CD4-positive, alpha-beta memory T cell (primary cell): ENCODE results near the gene CARD11. TPM values are rescaled to one million over a fixed set of nuclear protein-coding genes. Genes with fewer than 3 reads are reported as not detected.
"Not testable (repeated sequence)": the region's sequence is repeated elsewhere in the genome, so short reads cannot be mapped to it uniquely, and the experiment has no call there.

Source experiments
- CTCF ChIA-PET: fragments of 350-600 bp; sonication (Branson Sonifier 250); formaldehyde crosslinking; loops from one replicate; lab custom pipeline; 2021; ENCODE audit warnings: inconsistent platforms; ENCODE audit not compliant: partially characterized antibody; lab: Charles Lee
- POLR2A ChIA-PET: fragments of 350-600 bp; sonication (Branson Sonifier 250); formaldehyde crosslinking; loops from one replicate; lab custom pipeline; 2021; ENCODE audit not compliant: partially characterized antibody; lab: Charles Lee
- DNase-seq, 5 donors: peaks; one replicate each; pipeline versions ENCODE4 v3.0.0 to v3.0.0-alpha.2; 2020 to 2022; ENCODE audit warnings: mixed read lengths in 1 of 5
- H3K27ac ChIP-seq: one replicate; pipeline ENCODE4 v1.7.0; 2013; ENCODE audit warnings: low read depth, low read length
- H3K27me3 ChIP-seq: 2 replicates; pipeline ENCODE4 v1.7.0; 2013; ENCODE audit warnings: mild to moderate bottlenecking, low read length, moderate library complexity; ENCODE audit not compliant: insufficient read depth
- H3K36me3 ChIP-seq: 2 replicates; pipeline ENCODE4 v1.7.0; 2013; ENCODE audit warnings: mild to moderate bottlenecking, low read length, moderate library complexity; ENCODE audit not compliant: insufficient read depth
- H3K4me1 ChIP-seq: 2 replicates; pipeline ENCODE4 v1.7.0; 2013; ENCODE audit warnings: mild to moderate bottlenecking, low read length, moderate library complexity; ENCODE audit not compliant: insufficient read depth
- H3K4me3 ChIP-seq, 2 donors: one replicate each; pipeline ENCODE4 v1.7.0; 2013; ENCODE audit warnings: low read length in 2 of 2, mild to moderate bottlenecking in 1 of 2
- H3K9me3 ChIP-seq, 2 donors: one replicate each; pipeline ENCODE4 v1.7.0; 2013; ENCODE audit warnings: low read length in 2 of 2, control low read depth in 1 of 2; ENCODE audit not compliant: control insufficient read depth in 1 of 2
- H3K27ac Mint-ChIP-seq, 7 donors: one replicate each; pipeline ENCODE4 v1.8.0; 2020 to 2021; ENCODE audit warnings: mixed read lengths in 7 of 7, mild to moderate bottlenecking in 6 of 7, inconsistent platforms in 3 of 7, moderate library complexity in 3 of 7
- H3K27me3 Mint-ChIP-seq, 2 donors: one replicate each; pipeline ENCODE4 v1.8.0; 2020 to 2021; ENCODE audit warnings: mixed read lengths in 2 of 2
- H3K36me3 Mint-ChIP-seq, 2 donors: one replicate each; pipeline ENCODE4 v1.8.0; 2020 to 2021; ENCODE audit warnings: mixed read lengths in 2 of 2, inconsistent platforms in 1 of 2, mild to moderate bottlenecking in 1 of 2
- H3K4me1 Mint-ChIP-seq, 4 donors: one replicate each; pipeline ENCODE4 v1.8.0; 2020 to 2021; ENCODE audit warnings: mixed read lengths in 4 of 4, mild to moderate bottlenecking in 1 of 4
- H3K4me3 Mint-ChIP-seq, 8 donors: one replicate each; pipeline ENCODE4 v1.8.0; 2020 to 2021; ENCODE audit warnings: mixed read lengths in 8 of 8, mild to moderate bottlenecking in 7 of 8, moderate library complexity in 6 of 8, inconsistent platforms in 3 of 8
- H3K9me3 Mint-ChIP-seq, 8 donors: one replicate each; pipeline ENCODE4 v1.8.0; 2020 to 2021; ENCODE audit warnings: mixed read lengths in 8 of 8, mild to moderate bottlenecking in 5 of 8, inconsistent platforms in 3 of 8, moderate library complexity in 1 of 8
- intact Hi-C: fragments of 100-400 bp; cut with micrococcal nuclease; formaldehyde crosslinking; loops from one replicate; pipeline ENCODE4 v1.15.1; 2023
- polyA plus RNA-seq, 2 donors: library from polyadenylated mRNA; unstranded; fragments of 300-500 nt; fragmentation: Illumina TruSeq; gene quantifications; one replicate each; pipeline ENCODE4 v1.2.3, GENCODE V29; 2021
- total RNA-seq, 2 experiments: library from RNA; stranded (reverse); gene quantifications; one replicate each; pipeline ENCODE4 v1.2.3, GENCODE V29; 2021

CARD11 gene
- total and polyA plus RNA-seq, 4 experiments from 2014 or later, result 4.9 to 136 (median 85.3) TPM

DNA sequence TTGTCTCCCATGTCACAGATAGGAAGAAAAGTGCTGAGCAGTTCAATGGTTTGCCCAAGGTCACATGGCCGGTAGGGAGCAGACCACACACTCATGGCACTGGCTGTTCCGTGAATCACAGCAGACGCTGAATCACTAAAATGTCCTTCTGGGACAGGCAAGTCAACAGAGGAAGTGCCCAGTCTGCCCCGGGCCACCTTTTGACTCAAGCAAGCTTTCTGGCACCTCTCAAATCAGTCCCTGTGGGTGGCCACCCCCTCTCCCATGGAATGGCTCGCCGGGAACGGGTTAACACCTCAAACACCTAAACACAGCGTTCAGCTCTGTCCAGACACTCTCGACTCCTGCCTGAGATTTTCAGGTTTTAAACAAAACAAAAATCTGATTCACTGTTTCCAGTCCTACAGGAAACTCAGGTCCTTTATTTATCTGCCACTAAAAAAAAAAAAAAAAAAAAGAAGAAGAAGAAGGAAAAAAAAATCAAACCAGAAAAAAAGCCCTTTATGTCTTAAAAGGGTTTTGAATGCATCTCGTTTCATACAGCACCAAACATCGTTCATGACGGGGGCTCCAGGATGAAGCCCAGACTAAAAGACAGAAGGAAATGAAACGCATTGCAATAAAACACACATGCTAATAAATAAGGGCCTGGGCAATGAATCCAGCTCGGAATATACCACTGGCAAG, 15.5 kb downstream of the CARD11 start:
- peak in 1 of 5 donors; percentile 48 for DNase-seq
- intact Hi-C loops, result loop anchor here (10.0 kb wide), 1 partner anchor 73 kb away; no protein-coding TSS in a partner anchor
- Histone ChIP-seq H3K27me3 (no peaks in the 10 kb centered on the region), H3K36me3 (peaks cover 7% of the 10 kb centered on the region), H3K4me3 (no peak overlapping the region), H3K4me1 (peaks cover 25% of the 10 kb centered on the region), H3K27ac (no peak overlapping the region), H3K9me3 (no peaks in the 10 kb centered on the region)
- CTCF ChIA-PET, result interaction anchor here (0.6 to 1.1 kb wide), 2 partner anchors 13 to 38 kb away, joined by 3 to 5 read pairs; no protein-coding TSS in a partner anchor
- H3K9me3 Mint-ChIP-seq, result peaks cover 0 to 21% (median 12%) of the 10 kb centered on the region in 8 donors
- peaks cover 35 to 76% (median 57%) of the 10 kb centered on the region in 4 donors for H3K4me1 Mint-ChIP-seq
- POLR2A ChIA-PET, result interaction anchor here (0.7 to 1.8 kb wide), 3 partner anchors 13 to 48 kb away, joined by 4 read pairs; no protein-coding TSS in a partner anchor
- peaks cover 61 to 75% of the 10 kb centered on the region in 2 donors for H3K36me3 Mint-ChIP-seq
- peak overlapping the region; percentile 42 to 88 (median 80) for H3K27ac Mint-ChIP-seq
- no peaks in the 10 kb centered on the region for H3K27me3 Mint-ChIP-seq
- H3K4me3 Mint-ChIP-seq, result peak overlapping the region in 7 of 8 donors; percentile 36 to 79 (median 54)

- peak overlapping the region; percentile 42 to 88 (median 72) for H3K27ac Mint-ChIP-seq
- POLR2A ChIA-PET, result no interaction called here
- peaks cover 0 to 22% (median 13%) of the 10 kb centered on the region in 8 donors for H3K9me3 Mint-ChIP-seq
- no peaks in the 10 kb centered on the region for H3K9me3 ChIP-seq
- no peak overlapping the region for H3K27ac ChIP-seq
- H3K27me3 ChIP-seq, result no peaks in the 10 kb centered on the region
- intact Hi-C loops, result loop anchor here (10.0 kb wide), 1 partner anchor 72 kb away; no protein-coding TSS in a partner anchor
- CTCF ChIA-PET, result interaction anchor here (0.6 to 1.1 kb wide), 3 partner anchors 14 to 162 kb away, joined by 3 to 5 read pairs (median 3); no protein-coding TSS in a partner anchor
- peaks cover 35 to 69% (median 54%) of the 10 kb centered on the region in 4 donors for H3K4me1 Mint-ChIP-seq
- no peaks in the 10 kb centered on the region for H3K27me3 Mint-ChIP-seq
- peaks cover 24% of the 10 kb centered on the region for H3K4me1 ChIP-seq
- peak overlapping the region in 3 of 8 donors; percentile 41 to 78 (median 73) for H3K4me3 Mint-ChIP-seq
- no peak overlapping the region for H3K4me3 ChIP-seq
- H3K36me3 ChIP-seq, result peaks cover 7% of the 10 kb centered on the region
- no peak for DNase-seq
- peaks cover 63 to 73% of the 10 kb centered on the region in 2 donors for H3K36me3 Mint-ChIP-seq
Measured at GRCh38 chr7:3027005-3027845, 16.4 kb downstream of the CARD11 start.

GRCh38 chr7:3025616-3026015, 18.1 kb downstream of the CARD11 start:
- Mint-ChIP-seq H3K27ac (peak overlapping the region in 3 of 7 donors; percentile 21 to 63 (median 56)), H3K36me3 (peaks cover 70 to 77% of the 10 kb centered on the region in 2 donors), H3K4me1 (peaks cover 34 to 69% (median 52%) of the 10 kb centered on the region in 4 donors), H3K9me3 (peaks cover under 1 to 38% (median 26%) of the 10 kb centered on the region in 8 donors), H3K4me3 (no peak overlapping the region), H3K27me3 (no peaks in the 10 kb centered on the region)
- Histone ChIP-seq H3K27ac (no peak overlapping the region), H3K4me1 (peaks cover 24% of the 10 kb centered on the region), H3K9me3 (no peaks in the 10 kb centered on the region), H3K27me3 (no peaks in the 10 kb centered on the region), H3K36me3 (no peaks in the 10 kb centered on the region), H3K4me3 (no peak overlapping the region)
- no peak for DNase-seq
- intact Hi-C loops, result loop anchor here (10.0 kb wide), 1 partner anchor 71 kb away; no protein-coding TSS in a partner anchor
- ChIA-PET CTCF (no interaction called here), POLR2A (no interaction called here)

DNA sequence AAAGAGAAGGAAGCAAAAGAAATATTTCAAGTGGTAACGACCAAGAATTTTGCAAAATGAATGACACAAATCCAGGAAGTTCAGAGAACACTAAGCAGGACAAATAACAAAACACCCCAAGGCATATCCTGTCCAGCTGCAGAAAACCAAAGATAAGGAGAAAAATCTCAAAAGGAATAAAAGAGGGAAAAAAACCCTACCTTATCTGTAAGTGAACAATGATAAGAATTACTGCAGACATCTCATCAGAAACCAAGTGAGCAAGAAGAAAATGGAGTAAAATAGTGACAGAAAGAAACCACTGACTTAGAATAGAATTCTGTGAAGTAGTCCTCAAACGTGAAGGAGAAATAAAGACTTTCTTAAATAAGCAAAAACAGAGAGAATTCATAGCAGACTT, 21.8 kb downstream of the CARD11 start:
- DNase-seq, result no peak
- Histone ChIP-seq H3K27me3 (no peaks in the 10 kb centered on the region), H3K36me3 (peaks cover 18% of the 10 kb centered on the region), H3K9me3 (no peaks in the 10 kb centered on the region), H3K27ac (no peak overlapping the region), H3K4me1 (no peaks in the 10 kb centered on the region), H3K4me3 (no peak overlapping the region)
- ChIA-PET CTCF (no interaction called here), POLR2A (interaction anchor here (0.5 to 1.1 kb wide), 2 partner anchors 43 to 45 kb away, joined by 3 read pairs; no protein-coding TSS in a partner anchor)
- Mint-ChIP-seq H3K27me3 (no peaks in the 10 kb centered on the region), H3K4me3 (peak overlapping the region in 1 of 8 donors; percentile 33), H3K27ac (peak overlapping the region in 2 of 7 donors; percentile 24 to 76), H3K9me3 (peaks cover 4 to 44% (median 32%) of the 10 kb centered on the region in 8 donors), H3K36me3 (peaks cover 73% of the 10 kb centered on the region in 2 donors), H3K4me1 (peaks cover 18 to 55% (median 38%) of the 10 kb centered on the region in 4 donors)
- intact Hi-C loops, result loop anchor here (10.0 kb wide), 1 partner anchor 67 kb away; no protein-coding TSS in a partner anchor

DNA sequence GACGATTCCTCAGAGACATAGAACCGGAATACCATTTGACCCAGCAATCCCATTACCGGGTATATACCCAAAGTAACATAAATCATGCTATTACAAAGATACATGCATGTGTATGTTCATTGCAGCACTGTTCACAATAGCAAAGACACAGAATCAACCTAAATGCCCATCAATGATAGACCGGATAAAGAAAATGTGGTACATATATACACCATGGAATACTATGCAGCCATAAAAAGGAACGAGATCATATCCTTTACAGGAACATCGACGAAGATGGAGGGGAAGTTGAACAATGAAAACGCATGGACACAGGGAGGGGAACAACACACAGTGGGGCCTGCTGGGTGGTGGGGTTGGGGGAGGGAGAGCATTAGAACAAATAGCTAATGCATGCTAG, 22.4 kb downstream of the CARD11 start:
- H3K27me3 Mint-ChIP-seq, H3K4me3 ChIP-seq, H3K9me3 ChIP-seq, H3K4me1 ChIP-seq, H3K27ac ChIP-seq, CTCF ChIA-PET, DNase-seq, H3K27me3 ChIP-seq: not testable (repeated sequence)
- POLR2A ChIA-PET, result interaction anchor here (0.8 kb wide), 1 partner anchor 18 kb away, joined by 3 read pairs; no protein-coding TSS in a partner anchor
- Mint-ChIP-seq H3K36me3 (peaks cover 74 to 75% of the 10 kb centered on the region in 2 donors), H3K9me3 (peaks cover 4 to 43% (median 31%) of the 10 kb centered on the region in 8 donors), H3K4me3 (peak overlapping the region in 1 of 8 donors; percentile 13), H3K27ac (peak overlapping the region in 3 of 7 donors; percentile 33 to 42 (median 36)), H3K4me1 (peaks cover 19 to 57% (median 39%) of the 10 kb centered on the region in 4 donors)
- H3K36me3 ChIP-seq, result peaks cover 18% of the 10 kb centered on the region
- intact Hi-C loops, result loop anchor here (10.0 kb wide), 1 partner anchor 66 kb away; no protein-coding TSS in a partner anchor

GRCh38 chr7:3020416-3020815, 23.3 kb downstream of the CARD11 start:
- H3K4me1 ChIP-seq, result no peaks in the 10 kb centered on the region
- peaks cover 18% of the 10 kb centered on the region for H3K36me3 ChIP-seq
- Mint-ChIP-seq H3K27me3 (no peaks in the 10 kb centered on the region), H3K36me3 (peaks cover 67 to 72% of the 10 kb centered on the region in 2 donors), H3K27ac (peak overlapping the region in 4 of 7 donors; percentile 0 to 40 (median 22)), H3K4me1 (peaks cover 19 to 58% (median 40%) of the 10 kb centered on the region in 4 donors), H3K4me3 (peak overlapping the region in 3 of 8 donors; percentile 1 to 29 (median 1)), H3K9me3 (peaks cover 4 to 36% (median 24%) of the 10 kb centered on the region in 8 donors)
- H3K4me3 ChIP-seq, result no peak overlapping the region
- intact Hi-C loops, result loop anchor here (10.0 kb wide), 1 partner anchor 66 kb away; no protein-coding TSS in a partner anchor
- CTCF ChIA-PET, result no interaction called here
- DNase-seq, result no peak
- no peaks in the 10 kb centered on the region for H3K27me3 ChIP-seq
- no peak overlapping the region for H3K27ac ChIP-seq
- POLR2A ChIA-PET, result interaction anchor here (0.8 kb wide), 1 partner anchor 18 kb away, joined by 3 read pairs; no protein-coding TSS in a partner anchor
- no peaks in the 10 kb centered on the region for H3K9me3 ChIP-seq
